RKO (cell line): ENCODE data around the gene CORO1C.

Source experiments
- DNase-seq: peaks from one replicate; pipeline ENCODE4 v3.0.0-alpha.2; 2016; ENCODE audit warnings: low spot score

The CORO1C gene

GRCh38 chr12:108696111-108696995 is 35.0 kb downstream of the CORO1C start:
- peak; percentile 34 for DNase-seq

- DNase-seq, result peak; percentile 79
These were observed 36.5 kb downstream of the CORO1C start for GRCh38 chr12:108694812-108695278.

- DNase-seq, result no peak
These were observed 37.6 kb downstream of the CORO1C start for GRCh38 chr12:108693751-108694150.

- DNase-seq, result no peak
These were observed 38.1 kb downstream of the CORO1C start for GRCh38 chr12:108693186-108693730.

GRCh38 chr12:108691998-108692808 is 39.1 kb downstream of the CORO1C start:
- no peak for DNase-seq

- peak; percentile 98 for DNase-seq
These were observed 39.9 kb downstream of the CORO1C start for GRCh38 chr12:108691175-108691997.

GRCh38 chr12:108690542-108691174 is 40.7 kb downstream of the CORO1C start:
- no peak for DNase-seq

GRCh38 chr12:108690191-108690518 is 41.2 kb downstream of the CORO1C start:
- no peak for DNase-seq

- DNase-seq, result no peak
These were observed 41.8 kb downstream of the CORO1C start for GRCh38 chr12:108689314-108690190.

GRCh38 chr12:108686780-108687179 is 44.5 kb downstream of the CORO1C start:
- no peak for DNase-seq

GRCh38 chr12:108685469-108686260 is 45.7 kb downstream of the CORO1C start:
- DNase-seq, result no peak

- no peak for DNase-seq
These were observed 47.3 kb downstream of the CORO1C start for GRCh38 chr12:108683906-108684556.

- no peak for DNase-seq
These were observed 50.0 kb downstream of the CORO1C start for GRCh38 chr12:108681317-108681716.

- no peak for DNase-seq
These were observed 52.1 kb downstream of the CORO1C start for GRCh38 chr12:108679106-108679681.

- no peak for DNase-seq
These were observed 53.1 kb downstream of the CORO1C start for GRCh38 chr12:108678104-108678730.

- DNase-seq, result no peak
These were observed 53.9 kb downstream of the CORO1C start for GRCh38 chr12:108677381-108677780.

- DNase-seq, result no peak
These were observed 54.6 kb downstream of the CORO1C start for GRCh38 chr12:108676707-108677106.

- DNase-seq, result no peak
These were observed 55.5 kb downstream of the CORO1C start for GRCh38 chr12:108675792-108676191.
